ENCODE data around the gene IQCF6. TPM values are rescaled to one million over a fixed set of nuclear protein-coding genes. Genes with fewer than 3 reads are reported as not detected.

IQCF6 gene
- total RNA-seq, 4 donors from 2014 or later: not detected

GRCh38 chr3:51816723-51817122 is 37.7 kb upstream of the IQCF6 start:
- H3K27me3 ChIP-seq: peaks cover 0 to 49% (median 0%) of the 10 kb centered on the region in 4 donors
- H3K36me3 ChIP-seq: no peaks in the 10 kb centered on the region
- H3K4me3 ChIP-seq: no peak overlapping the region
- TF ChIP-seq POLR2A (IDR thresholded peaks at IDR 0.05) (no peak), CTCF (IDR thresholded peaks at IDR 0.05) (no peak)
- no peak for DNase-seq
- no peaks in the 10 kb centered on the region for H3K4me1 ChIP-seq
- 73 to 86% methylated on average over 2 of the region's 2 CpGs for WGBS, 2 donors
- intact Hi-C loops (cut with DNase I): no loop called here
- H3K9me3 ChIP-seq: no peaks in the 10 kb centered on the region
- no peak overlapping the region for H3K27ac ChIP-seq

- Histone ChIP-seq H3K27ac (no peak overlapping the region), H3K4me3 (no peak overlapping the region), H3K27me3 (peaks cover 0 to 44% (median 0%) of the 10 kb centered on the region in 4 donors), H3K9me3 (no peaks in the 10 kb centered on the region), H3K36me3 (no peaks in the 10 kb centered on the region), H3K4me1 (no peaks in the 10 kb centered on the region)
- intact Hi-C loops (cut with DNase I): no loop called here
- TF ChIP-seq CTCF (IDR thresholded peaks at IDR 0.05) (no peak), POLR2A (IDR thresholded peaks at IDR 0.05) (no peak)
- WGBS, 2 donors: 23 to 60% methylated on average over 2 to 3 of the region's 4 CpGs
- DNase-seq: no peak
Observed at GRCh38 chr3:51815614-51816013, 36.6 kb upstream of the IQCF6 start.

- Histone ChIP-seq H3K4me3 (no peak overlapping the region), H3K36me3 (no peaks in the 10 kb centered on the region), H3K27ac (no peak overlapping the region), H3K9me3 (no peaks in the 10 kb centered on the region), H3K27me3 (peaks cover 0 to 30% (median 0%) of the 10 kb centered on the region in 4 donors), H3K4me1 (no peaks in the 10 kb centered on the region)
- no peak for DNase-seq
- WGBS, 2 donors: 80 to 81% methylated on average over 2 to 3 of the region's 3 CpGs
- TF ChIP-seq POLR2A (IDR thresholded peaks at IDR 0.05): no peak
- TF ChIP-seq CTCF (IDR thresholded peaks at IDR 0.05): no peak
- intact Hi-C loops (cut with DNase I): no loop called here
Observed at GRCh38 chr3:51814034-51814433, 35.0 kb upstream of the IQCF6 start.

GRCh38 chr3:51813539-51813938 is 34.5 kb upstream of the IQCF6 start:
- TF ChIP-seq POLR2A (IDR thresholded peaks at IDR 0.05): no peak
- 20 to 38% methylated on average over 2 of the region's 6 CpGs for WGBS, 2 donors
- H3K27ac ChIP-seq: no peak overlapping the region
- H3K4me3 ChIP-seq: no peak overlapping the region
- no peaks in the 10 kb centered on the region for H3K9me3 ChIP-seq
- DNase-seq: no peak
- peaks cover 0 to 25% (median 0%) of the 10 kb centered on the region in 4 donors for H3K27me3 ChIP-seq
- no peaks in the 10 kb centered on the region for H3K4me1 ChIP-seq
- intact Hi-C loops (cut with DNase I): no loop called here
- H3K36me3 ChIP-seq: no peaks in the 10 kb centered on the region

- Histone ChIP-seq H3K27ac (no peak overlapping the region), H3K27me3 (peaks cover 0 to 10% (median 0%) of the 10 kb centered on the region in 4 donors), H3K9me3 (no peaks in the 10 kb centered on the region), H3K36me3 (no peaks in the 10 kb centered on the region), H3K4me1 (no peaks in the 10 kb centered on the region), H3K4me3 (no peak overlapping the region)
- WGBS, 2 donors: 73 to 77% methylated on average over 5 of the region's 5 CpGs
- intact Hi-C loops (cut with DNase I): no loop called here
- no peak for TF ChIP-seq CTCF (IDR thresholded peaks at IDR 0.05)
- no peak for DNase-seq
Observed at GRCh38 chr3:51808934-51809333, 29.9 kb upstream of the IQCF6 start.

GRCh38 chr3:51802106-51802703 is 23.2 kb upstream of the IQCF6 start:
- H3K27ac ChIP-seq: no peak overlapping the region
- H3K4me1 ChIP-seq: peaks cover 0 to 8% (median 0%) of the 10 kb centered on the region in 3 donors
- intact Hi-C loops (cut with DNase I): no loop called here
- 47 to 48% methylated on average over 11 of the region's 11 CpGs for WGBS, 2 donors
- H3K27me3 ChIP-seq: peaks cover 0 to 59% (median 1%) of the 10 kb centered on the region in 4 donors
- DNase-seq: no peak
- no peaks in the 10 kb centered on the region for H3K9me3 ChIP-seq
- no peaks in the 10 kb centered on the region for H3K36me3 ChIP-seq
- TF ChIP-seq CTCF (IDR thresholded peaks at IDR 0.05) (no peak), POLR2A (IDR thresholded peaks at IDR 0.05) (no peak)
- H3K4me3 ChIP-seq: no peak overlapping the region
